NCI-H82 treated with DMSO at 0.1 percent for 48 hours (cell line): ENCODE measurements around the gene SRSF11.

Experiments
- DNase-seq: peaks from one replicate; lab custom pipeline; 2025; ENCODE audit not compliant: unreplicated experiment; lab: John Stamatoyannopoulos, UW

The SRSF11 gene

DNA sequence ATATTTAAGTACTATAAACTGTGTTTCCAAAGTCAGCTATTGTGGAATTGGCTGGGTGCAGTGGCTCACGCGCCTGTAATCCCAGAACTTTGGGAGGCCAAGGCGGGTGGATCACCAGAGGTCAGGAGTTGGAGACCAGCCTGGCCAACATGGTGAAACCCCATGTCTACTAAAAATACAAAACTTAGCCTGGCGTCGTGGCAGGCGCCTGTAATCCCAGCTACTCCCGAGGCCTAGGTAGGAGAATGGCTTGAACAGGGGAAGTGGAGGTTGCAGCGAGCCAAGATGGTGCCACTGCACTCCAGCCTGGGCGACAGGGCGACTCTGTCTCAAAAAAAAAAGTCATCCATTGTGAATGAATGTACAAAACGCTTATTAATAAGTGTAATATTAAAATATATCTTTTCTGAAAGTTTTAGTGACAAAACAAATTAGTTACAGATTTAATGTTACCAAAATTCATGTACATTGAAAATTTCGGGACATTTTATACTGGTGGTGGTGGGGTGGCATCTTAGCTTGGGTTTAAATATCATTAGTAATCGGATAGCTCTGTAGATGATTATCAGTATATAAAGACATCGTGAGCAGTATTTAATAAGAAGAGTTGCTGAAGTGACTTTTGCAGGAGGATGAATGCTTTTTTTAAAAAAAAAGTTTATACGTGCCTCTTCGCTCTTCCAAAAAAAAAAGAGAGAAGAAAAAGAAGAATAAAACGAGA lies 503 bp upstream of the SRSF11 start:
- no peak for DNase-seq

- DNase-seq: no peak
Observed at GRCh38 chr1:70222716-70223235, 1.6 kb downstream of the SRSF11 start.

DNA sequence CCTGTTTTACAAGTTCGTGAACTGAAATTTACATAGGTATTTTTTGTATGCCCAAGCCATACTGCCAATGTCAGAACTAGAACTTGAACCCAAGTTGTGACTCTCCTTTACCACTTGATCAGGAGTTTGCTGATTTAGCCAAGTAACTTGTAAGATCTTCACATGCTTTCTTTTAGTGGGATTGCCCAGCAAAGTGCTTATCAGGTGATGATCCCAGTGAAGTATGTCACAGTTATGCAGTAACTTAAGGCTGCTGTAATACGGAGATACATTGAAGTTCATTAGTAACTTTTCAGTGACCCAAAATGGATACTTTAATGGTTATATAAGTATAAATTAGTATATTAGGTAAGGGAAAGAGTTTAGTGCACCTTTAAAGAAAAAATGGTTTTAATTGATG lies 3.8 kb downstream of the SRSF11 start:
- DNase-seq: no peak

DNA sequence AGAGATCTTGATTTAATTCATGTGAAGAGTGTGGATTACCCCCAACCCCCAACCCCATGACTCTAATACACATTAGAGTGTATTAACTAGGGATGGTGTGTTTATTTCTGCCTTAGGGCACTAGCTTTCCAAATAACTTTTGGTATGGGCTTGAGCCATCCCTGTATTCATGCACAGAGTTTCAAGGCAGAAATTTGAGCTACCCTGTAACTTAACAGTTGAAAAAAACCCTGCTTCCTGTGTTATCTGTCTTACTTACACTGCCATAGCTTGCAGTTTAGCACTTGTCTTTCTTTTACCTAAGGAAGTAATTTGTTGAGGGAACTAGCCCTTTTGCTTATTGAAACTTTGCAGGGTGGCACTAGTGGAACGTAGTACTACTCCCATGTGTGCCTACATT lies 6.3 kb downstream of the SRSF11 start:
- DNase-seq: no peak

DNA sequence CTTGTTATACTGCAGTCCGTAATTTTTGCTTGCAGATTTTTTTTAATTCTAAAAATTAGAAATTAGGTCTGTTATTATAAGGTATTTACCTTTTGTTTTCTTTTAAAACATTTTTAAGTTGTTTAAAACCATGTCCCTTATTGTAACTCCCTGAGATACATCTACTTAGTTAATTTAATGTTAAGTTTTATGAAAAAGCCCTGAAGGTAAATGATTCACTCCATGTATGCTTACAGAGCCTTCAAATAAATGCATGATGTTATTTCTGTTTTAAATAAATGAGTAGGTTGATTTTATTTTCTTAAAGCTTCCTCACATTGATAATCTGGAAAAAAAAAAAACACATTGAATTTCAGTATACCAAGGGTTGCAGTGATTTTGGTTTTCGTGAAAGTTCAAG lies 7.5 kb downstream of the SRSF11 start:
- no peak for DNase-seq

DNA sequence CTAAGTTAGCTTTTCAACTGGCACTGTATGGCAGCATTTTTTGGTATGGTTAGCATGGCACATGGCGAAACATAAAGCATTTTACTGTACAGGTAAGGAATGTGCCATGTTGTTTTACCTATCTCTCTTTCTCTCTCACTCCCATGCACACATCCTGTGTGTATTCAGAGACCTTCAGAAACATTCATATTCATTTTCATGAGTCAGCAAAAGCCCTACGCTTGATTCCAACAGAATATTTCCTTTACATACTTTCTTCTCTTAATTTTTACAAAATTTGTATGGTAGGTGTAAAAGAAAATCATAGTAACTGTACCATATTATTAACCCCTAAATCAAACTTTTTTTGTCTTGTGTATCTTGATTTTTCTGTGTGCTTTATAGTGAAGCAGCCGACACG lies 10.3 kb downstream of the SRSF11 start:
- DNase-seq: no peak

GRCh38 chr1:70234733-70235132 lies 13.6 kb downstream of the SRSF11 start:
- DNase-seq: no peak

GRCh38 chr1:70239940-70240339 lies 18.8 kb downstream of the SRSF11 start:
- DNase-seq: no peak

- DNase-seq: no peak
Observed at GRCh38 chr1:70247122-70247521, 25.9 kb downstream of the SRSF11 start.

DNA sequence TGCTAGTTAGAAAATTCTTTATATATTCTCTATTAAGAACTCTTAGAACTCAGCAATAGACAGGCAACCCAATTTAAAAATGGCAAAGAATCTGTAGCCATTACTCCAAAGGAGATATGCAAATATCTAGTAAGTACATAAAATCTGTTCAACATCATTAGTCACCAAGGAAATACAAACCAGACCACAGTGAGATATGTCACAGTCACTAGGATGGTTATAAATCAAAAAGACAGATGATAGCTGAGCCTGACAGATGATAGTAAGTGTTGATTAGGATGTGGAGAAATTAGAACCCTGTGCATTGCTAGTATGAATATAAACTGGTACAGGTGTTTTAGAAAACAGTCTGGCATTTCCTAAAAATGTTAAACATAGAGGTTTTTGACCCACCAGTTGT lies 26.6 kb downstream of the SRSF11 start:
- DNase-seq: no peak

GRCh38 chr1:70248729-70249128 lies 27.5 kb downstream of the SRSF11 start:
- DNase-seq: no peak

DNA sequence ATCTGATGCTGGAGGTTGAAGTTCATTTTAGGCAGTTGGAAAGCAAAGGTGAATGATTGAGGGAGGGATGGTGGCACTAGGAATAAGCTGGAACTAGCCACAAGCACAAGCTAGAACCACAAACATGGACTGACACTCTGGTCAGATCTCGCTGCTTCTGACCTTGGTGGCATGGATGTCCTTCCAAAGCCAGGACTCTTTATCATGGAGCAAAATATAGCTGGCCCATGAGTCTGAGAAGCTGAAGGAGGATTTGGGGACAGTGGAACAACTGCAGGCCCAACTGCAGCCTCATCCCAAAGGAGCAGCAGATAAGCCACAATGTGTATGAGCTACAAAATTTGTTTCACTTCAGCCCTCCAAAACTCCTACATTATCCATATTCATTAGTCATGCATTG lies 35.5 kb downstream of the SRSF11 start:
- DNase-seq: no peak

- no peak for DNase-seq
Observed at GRCh38 chr1:70264839-70265238, 43.7 kb downstream of the SRSF11 start.

DNA sequence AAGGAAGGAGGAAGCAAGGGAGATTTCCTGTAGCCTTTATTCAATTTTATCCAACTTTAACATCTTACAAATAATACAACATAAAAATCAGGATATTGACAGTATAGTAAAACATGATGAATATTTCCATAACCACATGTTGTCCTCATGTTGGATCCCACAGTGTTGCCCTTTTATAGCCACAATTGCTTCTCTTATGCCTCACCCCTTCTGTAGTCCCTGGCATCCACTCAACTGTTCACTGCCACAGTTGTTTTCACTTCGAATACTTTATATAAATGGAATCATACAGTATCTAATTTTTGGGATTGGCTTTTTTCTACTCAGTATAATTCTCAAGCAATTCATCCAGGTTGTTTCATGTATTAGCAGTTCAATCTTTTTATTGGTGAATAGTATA lies 44.8 kb downstream of the SRSF11 start:
- DNase-seq: no peak

DNA sequence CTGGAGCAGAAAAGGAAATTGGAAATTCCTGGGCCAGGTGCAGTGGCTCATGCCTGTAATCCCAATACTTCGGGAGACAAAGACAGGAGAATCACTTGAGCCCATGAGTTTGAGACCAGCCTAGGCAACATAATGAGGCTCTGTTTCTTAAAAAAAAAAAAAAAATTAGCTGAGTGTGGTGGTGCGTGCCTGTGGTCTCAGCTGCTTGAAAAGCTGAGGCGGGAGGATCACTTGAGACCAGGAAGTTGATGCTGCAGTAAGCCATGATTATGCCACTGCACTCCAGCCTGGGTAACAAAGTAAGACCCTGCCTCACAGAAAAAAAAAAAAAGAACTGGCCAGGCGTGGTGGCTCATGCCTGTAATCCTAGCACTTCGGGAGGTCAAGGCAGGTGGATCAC lies 56.7 kb downstream of the SRSF11 start:
- DNase-seq: no peak

DNA sequence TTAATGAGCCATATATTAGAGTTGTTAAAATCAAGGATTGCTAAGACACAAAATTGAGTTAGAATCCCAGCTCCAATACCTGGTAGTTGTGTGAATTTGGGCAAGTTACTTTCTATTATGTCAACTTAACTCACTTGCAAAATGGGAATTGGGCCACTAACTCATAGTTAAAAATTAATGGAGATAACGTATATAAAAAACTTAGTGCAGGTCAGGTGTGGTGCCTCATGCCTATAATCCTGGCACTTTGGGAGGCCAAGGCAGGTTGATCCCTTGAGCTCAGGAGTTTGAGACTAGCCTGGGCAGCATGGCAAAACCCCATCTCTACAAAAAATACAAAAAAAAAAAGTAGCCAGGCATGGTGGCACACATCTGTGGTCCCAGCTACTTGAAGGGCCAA lies 57.5 kb downstream of the SRSF11 start:
- no peak for DNase-seq

- no peak for DNase-seq
Observed at GRCh38 chr1:70284366-70284765, 63.2 kb downstream of the SRSF11 start.

DNA sequence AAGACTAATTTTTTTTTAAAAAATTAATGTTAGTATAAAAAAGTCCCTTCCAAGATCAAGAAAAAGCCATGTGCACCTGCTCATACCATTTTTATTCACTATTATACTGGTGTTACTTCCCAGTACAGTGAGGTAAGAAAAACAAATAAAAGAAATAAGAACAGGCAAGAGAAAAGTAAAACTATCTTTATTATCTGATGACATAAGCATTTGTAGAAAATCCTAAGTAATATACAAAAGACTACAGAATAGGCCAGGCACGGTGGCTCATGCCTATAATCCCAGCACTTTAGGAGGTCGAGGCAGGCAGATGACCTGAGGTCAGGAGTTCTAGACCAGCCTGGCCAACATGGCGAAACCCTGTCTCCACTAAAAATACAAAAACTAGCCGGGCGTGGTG lies 65.3 kb downstream of the SRSF11 start:
- no peak for DNase-seq

- no peak for DNase-seq
Observed at GRCh38 chr1:70288166-70288565, 67.0 kb downstream of the SRSF11 start.

GRCh38 chr1:70290218-70290617 lies 69.0 kb downstream of the SRSF11 start:
- no peak for DNase-seq

DNA sequence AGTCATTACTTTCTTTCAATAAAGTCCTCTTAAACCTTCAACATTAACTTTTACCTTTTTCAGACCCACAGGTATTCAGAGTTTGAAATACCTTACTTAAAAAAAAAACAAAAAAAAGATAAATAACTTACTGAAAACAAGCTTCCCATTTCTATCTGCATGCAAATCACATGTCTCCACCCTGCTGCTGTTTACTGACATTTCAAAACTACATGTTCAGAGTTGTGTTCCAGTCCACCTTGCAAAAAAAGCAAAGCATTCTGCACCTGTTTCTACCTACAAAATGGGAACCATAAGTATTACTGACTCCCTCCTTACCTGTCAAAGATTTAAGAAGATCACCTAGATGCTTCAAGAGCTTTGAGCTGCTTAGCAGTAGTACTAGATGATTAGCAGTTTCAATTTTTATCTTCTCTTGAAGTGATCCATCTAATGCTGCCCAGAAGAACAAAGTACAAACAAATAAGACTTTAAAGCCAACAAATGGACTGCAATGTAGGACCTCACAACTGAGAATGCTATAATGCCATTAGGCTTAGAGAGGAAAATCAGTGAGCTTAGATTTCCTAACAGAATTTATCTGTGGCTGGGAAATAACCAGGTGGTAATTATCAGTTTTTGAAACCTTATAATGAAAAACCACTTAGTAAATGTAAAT lies 72.1 kb downstream of the SRSF11 start:
- DNase-seq: no peak

DNA sequence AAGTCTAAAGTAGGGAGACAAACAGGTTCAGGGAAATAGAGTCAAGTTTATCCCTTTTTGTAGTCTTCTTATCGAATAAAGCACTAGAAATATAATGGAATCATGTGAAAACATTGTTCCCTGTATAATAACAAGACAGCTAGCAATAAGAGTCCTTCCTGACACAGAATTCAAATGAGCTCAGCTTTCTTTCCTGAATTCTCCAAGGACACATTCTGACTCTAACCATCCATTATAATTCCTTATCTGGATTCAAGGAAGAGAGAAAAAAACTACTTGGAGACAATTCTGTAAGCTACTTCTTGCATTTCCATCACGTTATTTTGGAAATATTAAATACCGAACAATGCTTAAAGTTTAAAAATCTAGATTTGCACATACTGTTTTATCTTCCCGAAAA lies 74.6 kb downstream of the SRSF11 start:
- no peak for DNase-seq

DNA sequence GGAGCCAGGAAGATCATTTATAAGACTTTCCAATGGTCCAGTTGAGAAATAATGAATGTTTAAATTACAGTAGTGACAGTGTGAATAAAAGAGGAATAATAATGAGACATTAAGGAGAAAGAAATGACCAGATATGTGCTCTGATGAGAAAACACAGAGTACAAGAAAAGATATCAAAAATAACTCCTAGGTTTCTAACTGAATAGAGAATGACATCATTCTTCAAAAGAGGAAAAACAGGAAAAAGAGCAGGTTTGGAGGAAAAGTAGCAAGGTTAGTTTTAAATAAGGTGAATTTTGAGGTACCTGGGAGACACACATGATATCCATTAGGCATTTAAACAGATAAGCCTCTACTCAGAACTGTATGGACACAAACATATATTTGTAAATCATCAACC lies 78.3 kb downstream of the SRSF11 start:
- no peak for DNase-seq
